ENCODE measurements around the gene CCHCR1.

- TF ChIP-seq, protein P1, sequence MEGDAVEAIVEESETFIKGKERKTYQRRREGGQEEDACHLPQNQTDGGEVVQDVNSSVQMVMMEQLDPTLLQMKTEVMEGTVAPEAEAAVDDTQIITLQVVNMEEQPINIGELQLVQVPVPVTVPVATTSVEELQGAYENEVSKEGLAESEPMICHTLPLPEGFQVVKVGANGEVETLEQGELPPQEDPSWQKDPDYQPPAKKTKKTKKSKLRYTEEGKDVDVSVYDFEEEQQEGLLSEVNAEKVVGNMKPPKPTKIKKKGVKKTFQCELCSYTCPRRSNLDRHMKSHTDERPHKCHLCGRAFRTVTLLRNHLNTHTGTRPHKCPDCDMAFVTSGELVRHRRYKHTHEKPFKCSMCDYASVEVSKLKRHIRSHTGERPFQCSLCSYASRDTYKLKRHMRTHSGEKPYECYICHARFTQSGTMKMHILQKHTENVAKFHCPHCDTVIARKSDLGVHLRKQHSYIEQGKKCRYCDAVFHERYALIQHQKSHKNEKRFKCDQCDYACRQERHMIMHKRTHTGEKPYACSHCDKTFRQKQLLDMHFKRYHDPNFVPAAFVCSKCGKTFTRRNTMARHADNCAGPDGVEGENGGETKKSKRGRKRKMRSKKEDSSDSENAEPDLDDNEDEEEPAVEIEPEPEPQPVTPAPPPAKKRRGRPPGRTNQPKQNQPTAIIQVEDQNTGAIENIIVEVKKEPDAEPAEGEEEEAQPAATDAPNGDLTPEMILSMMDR (IDR thresholded peaks at IDR 0.05) = no peak
- no peak for TF ChIP-seq POLR2A (IDR thresholded peaks at IDR 0.05)
Observed at GRCh38 chr6:31138982-31139381, 18.6 kb downstream of the CCHCR1 start, which contains the start of gene PSORS1C2.

All from body of pancreas (tissue), 4 donors.